B cell (primary cell): ENCODE data around the gene NELL2. TPM values are rescaled to one million over a fixed set of nuclear protein-coding genes. Genes with fewer than 3 reads are reported as not detected.

Source experiments
- ATAC-seq: fragments of 200-7000 bp; cut with Tn5 transposase; one replicate; pipeline ENCODE4 v1.10.0; 2021; ENCODE audit warnings: low read depth, mild to moderate bottlenecking, moderate number of reproducible peaks, moderate library complexity
- CTCF ChIA-PET: fragments of 350-600 bp; sonication (Branson Sonifier 250); formaldehyde crosslinking; loops from one replicate; lab custom pipeline; 2021; ENCODE audit warnings: antibody characterized with exemption, inconsistent platforms; lab: Charles Lee
- POLR2A ChIA-PET: fragments of 350-600 bp; sonication (Branson Sonifier 250); formaldehyde crosslinking; loops from one replicate; lab custom pipeline; 2021; ENCODE audit warnings: antibody characterized with exemption; lab: Charles Lee
- DNase-seq: peaks from one replicate; pipeline ENCODE4 v3.0.0; 2013
- H2AFZ ChIP-seq: 2 replicates; pipeline ENCODE4 v1.6.1; 2012; ENCODE audit warnings: mild to moderate bottlenecking, low read depth, low read length; ENCODE audit not compliant: insufficient read depth, poor library complexity, severe bottlenecking
- H3K27ac ChIP-seq, 2 donors: 1 replicate in 1 of 2; 2 replicates in 1 of 2; pipeline ENCODE4 v1.5.1; 2012 to 2013; ENCODE audit warnings: low read length in 2 of 2, mild to moderate bottlenecking in 2 of 2, moderate library complexity in 1 of 2
- H3K27me3 ChIP-seq, 4 experiments: fragments of 200-600 bp in 1 of 4; sonication (generic) in 1 of 4; replicated peaks in 1 of 4; 1 replicate in 2 of 4; 2 replicates in 2 of 4; pipeline versions ENCODE4 v1.6.1 to v1.7.0; 2013 to 2016; ENCODE audit warnings: low read length in 3 of 4, mild to moderate bottlenecking in 2 of 4, mixed read lengths in 1 of 4, moderate library complexity in 1 of 4; ENCODE audit not compliant: insufficient read depth in 4 of 4, control insufficient read depth in 3 of 4; ENCODE audit errors: control extremely low read depth in 1 of 4
- H3K36me3 ChIP-seq, 2 experiments: replicated peaks in 1 of 2; 1 replicate in 1 of 2; 2 replicates in 1 of 2; pipeline versions ENCODE4 v1.6.1 to v1.7.1; 2013; ENCODE audit warnings: low read length in 1 of 2; ENCODE audit not compliant: insufficient read depth in 2 of 2, control insufficient read depth in 1 of 2; ENCODE audit errors: control extremely low read depth in 1 of 2, extremely low read depth in 1 of 2
- H3K4me1 ChIP-seq, 2 donors: fragments of 200-600 bp in 1 of 2; sonication (generic) in 1 of 2; 1 replicate in 1 of 2; 2 replicates in 1 of 2; pipeline versions ENCODE4 v1.5.1 to v1.6.1; 2013 to 2017; ENCODE audit warnings: low read length in 2 of 2; ENCODE audit not compliant: control insufficient read depth in 2 of 2, insufficient read depth in 2 of 2
- H3K4me2 ChIP-seq: replicated peaks from 2 replicates; pipeline ENCODE3; 2012; ENCODE audit warnings: mild to moderate bottlenecking, low read depth, low read length; ENCODE audit not compliant: poor library complexity, severe bottlenecking
- H3K4me3 ChIP-seq, 5 experiments: fragments of 200-600 bp in 1 of 5; sonication (generic) in 1 of 5; 1 replicate in 3 of 5; 2 replicates in 2 of 5; pipeline versions ENCODE4 v1.5.1 to v1.7.0; 2011 to 2016; ENCODE audit warnings: low read length in 4 of 5, mild to moderate bottlenecking in 4 of 5, low read depth in 2 of 5, control low read depth in 1 of 5, moderate library complexity in 1 of 5; ENCODE audit not compliant: insufficient read depth in 1 of 5; ENCODE audit errors: control extremely low read depth in 1 of 5, extremely low read depth in 1 of 5
- H3K79me2 ChIP-seq: fragments of 200-600 bp; sonication (generic); one replicate; pipeline ENCODE4 v1.6.0; 2016; ENCODE audit warnings: low read length; ENCODE audit not compliant: control insufficient read depth, insufficient read depth
- H3K9ac ChIP-seq: fragments of 200-600 bp; sonication (generic); 2 replicates; pipeline ENCODE4 v1.6.1; 2017; ENCODE audit warnings: mild to moderate bottlenecking, low read length, moderate library complexity
- H3K9me3 ChIP-seq, 3 donors: one replicate each; pipeline versions ENCODE4 v1.6.1 to v1.7.1; 2013; ENCODE audit warnings: low read length in 2 of 3; ENCODE audit not compliant: control insufficient read depth in 2 of 3, insufficient read depth in 1 of 3; ENCODE audit errors: control extremely low read depth in 1 of 3
- H4K20me1 ChIP-seq: 2 replicates; pipeline ENCODE4 v1.6.0; 2012; ENCODE audit warnings: mild to moderate bottlenecking, low read length; ENCODE audit not compliant: insufficient read depth, control insufficient read depth, poor library complexity, severe bottlenecking
- H3K27ac Mint-ChIP-seq: one replicate; pipeline ENCODE4 v1.8.0; 2021; ENCODE audit warnings: mixed read lengths
- H3K27me3 Mint-ChIP-seq: one replicate; pipeline ENCODE4 v1.8.0; 2021; ENCODE audit warnings: mixed read lengths
- H3K4me1 Mint-ChIP-seq: one replicate; pipeline ENCODE4 v1.8.0; 2021; ENCODE audit warnings: mixed read lengths
- H3K4me3 Mint-ChIP-seq: one replicate; pipeline ENCODE4 v1.8.0; 2021; ENCODE audit warnings: mixed read lengths
- H3K9me3 Mint-ChIP-seq: one replicate; pipeline ENCODE4 v1.8.0; 2022; ENCODE audit warnings: mixed read lengths; ENCODE audit not compliant: insufficient read depth
- CTCF ChIP-seq: fragments of 200-600 bp; IDR thresholded peaks from one replicate; pipeline ENCODE4 v1.8.0; 2022; ENCODE audit warnings: antibody characterized with exemption, mild to moderate bottlenecking
- EZH2 ChIP-seq: IDR thresholded peaks from 2 replicates; pipeline ENCODE4 v1.6.1; 2012; ENCODE audit warnings: borderline replicate concordance, low read depth, mild to moderate bottlenecking, moderate library complexity, low read length; ENCODE audit not compliant: insufficient read depth, poor library complexity, severe bottlenecking
- WGBS: methylation state at CpG from one replicate; pipeline ENCODE4 v1.1.5; 2013; ENCODE audit warnings: missing lambda C conversion rate; ENCODE audit not compliant: insufficient coverage; 5-methylcytosine and 5-hydroxymethylcytosine counted together
- intact Hi-C: fragments of 100-400 bp; cut with micrococcal nuclease; formaldehyde crosslinking; loops from one replicate; pipeline ENCODE4 v1.10.0; 2022
- polyA minus RNA-seq: library from RNA; depleted of rRNA, polyadenylated mRNA; stranded (reverse); fragments of >200 nt; gene quantifications from 2 replicates; pipeline ENCODE4 v1.2.3, GENCODE V29; 2012
- polyA plus RNA-seq: library from polyadenylated mRNA; depleted of rRNA; stranded (reverse); fragments of >200 nt; gene quantifications from 2 replicates; pipeline ENCODE4 v1.2.3, GENCODE V29; 2012
- total RNA-seq, 2 donors: library from RNA; stranded (reverse); fragments of 120-200 nt in 1 of 2; gene quantifications; 1 replicate in 1 of 2; 2 replicates in 1 of 2; pipeline versions ENCODE4 v1.2.3 to v1.2.4, GENCODE V29; 2013 to 2022

Gene NELL2
- total RNA-seq (0.39 TPM in 1 of 2 replicates, not detected in the other), polyA plus RNA-seq (0.22 and 2.7 TPM in 2 replicates), polyA minus RNA-seq (1.4 and 10.3 TPM in 2 replicates)
- total RNA-seq (2013): 0.37 TPM

GRCh38 chr12:44875954-44876543 is at the start of gene NELL2:
Gene NELL2 (minus strand): TSS chr12:44876315. CDS start chr12:44875869, 446 bp downstream.
- H3K9me3 ChIP-seq: peaks cover 0 to 11% (median 6%) of the 10 kb centered on the region in 3 donors
- Mint-ChIP-seq H3K9me3 (peaks cover 9% of the 10 kb centered on the region), H3K27ac (no peak within 1 kb of the TSS), H3K27me3 (peaks cover 53% of the 10 kb centered on the region), H3K4me1 (peaks cover 17% of the 10 kb centered on the region), H3K4me3 (peak within 1 kb of the TSS; percentile 87)
- peak within 1 kb of the TSS; percentile 77 for H3K4me2 ChIP-seq
- intact Hi-C loops: loop anchor here (2.0 kb wide), 1 partner anchor 99 kb away; no protein-coding TSS in a partner anchor
- peaks cover 18 to 19% of the 10 kb centered on the region in 2 donors for H3K4me1 ChIP-seq
- ATAC-seq (peak; percentile 66), DNase-seq (peak; percentile 14)
- H3K27me3 ChIP-seq: peaks cover 0 to 35% (median 32%) of the 10 kb centered on the region in 4 experiments
- H3K36me3 ChIP-seq: no peaks in the 10 kb centered on the region
- H3K27ac ChIP-seq: no peak within 1 kb of the TSS
- 3% methylated on average over 38 of the region's 53 CpGs for WGBS
- peak within 1 kb of the TSS in 4 of 5 experiments; percentile 28 to 63 (median 40) for H3K4me3 ChIP-seq
- H2AFZ ChIP-seq: peak within 1 kb of the TSS; percentile 66
- POLR2A ChIA-PET: no interaction called here
- H3K9ac ChIP-seq: peak within 1 kb of the TSS; percentile 55
- CTCF ChIA-PET: interaction anchor here (2.9 kb wide), 1 partner anchor 101 kb away, joined by 11 read pairs; no protein-coding TSS in a partner anchor
- H3K79me2 ChIP-seq: no peaks in the 10 kb centered on the region
- no peak for TF ChIP-seq EZH2
- TF ChIP-seq CTCF: no peak
- no peaks in the 10 kb centered on the region for H4K20me1 ChIP-seq

GRCh38 chr12:44921736-44922135 is 45.6 kb upstream of the NELL2 start:
- DNase-seq: no peak
- no peak for ATAC-seq
- TF ChIP-seq EZH2: no peak
- no peak for TF ChIP-seq CTCF
- no peak overlapping the region for H3K27ac Mint-ChIP-seq
- no peak overlapping the region for H3K9ac ChIP-seq
- no peaks in the 10 kb centered on the region for H3K27me3 ChIP-seq
- POLR2A ChIA-PET: no interaction called here
- no peaks in the 10 kb centered on the region for H3K9me3 ChIP-seq
- intact Hi-C loops: no loop called here
- WGBS: no CpG with 5 or more reads among the region's 3 CpGs
- H2AFZ ChIP-seq: no peak overlapping the region
- no peak overlapping the region for H3K4me3 Mint-ChIP-seq
- H4K20me1 ChIP-seq: no peaks in the 10 kb centered on the region
- H3K4me2 ChIP-seq: no peak overlapping the region
- H3K4me3 ChIP-seq: no peak overlapping the region
- H3K79me2 ChIP-seq: no peaks in the 10 kb centered on the region
- H3K4me1 Mint-ChIP-seq: no peaks in the 10 kb centered on the region
- peaks cover 12% of the 10 kb centered on the region for H3K27me3 Mint-ChIP-seq
- H3K36me3 ChIP-seq: no peaks in the 10 kb centered on the region
- no peak overlapping the region for H3K27ac ChIP-seq
- CTCF ChIA-PET: interaction anchor here (1.0 kb wide), 1 partner anchor 9 kb away, joined by 3 read pairs; no protein-coding TSS in a partner anchor
- no peaks in the 10 kb centered on the region for H3K4me1 ChIP-seq
- no peaks in the 10 kb centered on the region for H3K9me3 Mint-ChIP-seq
